ENCODE measurements around the gene HELQ.

- no peak for TF ChIP-seq POLR2A (IDR thresholded peaks at IDR 0.05; ENCODE audit: insufficient read depth in 1 of 2, low read depth in 2 of 2, low read length in 2 of 2)
- TF ChIP-seq MYC (CRISPR knock-in tag; IDR thresholded peaks at IDR 0.05; ENCODE audit: borderline replicate concordance) = no peak
- no peak for TF ChIP-seq STAG1 (CRISPR knock-in tag; IDR thresholded peaks at IDR 0.05)
- TF ChIP-seq ZSCAN5A (CRISPR knock-in tag; IDR thresholded peaks at IDR 0.05; ENCODE audit: borderline replicate concordance) = no peak
These were observed 48.9 kb upstream of the HELQ start for GRCh38 chr4:83504503-83504902.
